Activated B cell treated with CpG ODN at 0.5 μM for 24 hours (primary cell): ENCODE results near the gene IST1. TPM values are rescaled to one million over a fixed set of nuclear protein-coding genes. Genes with fewer than 3 reads are reported as not detected.

Experiments
- ATAC-seq: fragments of 200-7000 bp; cut with Tn5 transposase; one replicate; pipeline ENCODE4 v1.10.0; 2021; ENCODE audit warnings: low read depth, mild to moderate bottlenecking, moderate library complexity
- CTCF ChIA-PET: fragments of 350-600 bp; sonication (Branson Sonifier 250); formaldehyde crosslinking; loops from one replicate; lab custom pipeline; 2021; ENCODE audit warnings: antibody characterized with exemption; lab: Charles Lee
- POLR2A ChIA-PET: fragments of 350-600 bp; sonication (Branson Sonifier 250); formaldehyde crosslinking; loops from one replicate; lab custom pipeline; 2021; ENCODE audit warnings: antibody characterized with exemption; lab: Charles Lee
- DNase-seq: peaks from one replicate; pipeline ENCODE4 v3.0.0; 2022
- H3K27ac Mint-ChIP-seq: one replicate; pipeline ENCODE4 v1.8.0; 2020; ENCODE audit warnings: mixed read lengths
- H3K27me3 Mint-ChIP-seq: one replicate; pipeline ENCODE4 v1.8.0; 2021; ENCODE audit warnings: mixed read lengths
- H3K36me3 Mint-ChIP-seq: one replicate; pipeline ENCODE4 v1.8.0; 2021; ENCODE audit warnings: low read depth, mixed read lengths
- H3K4me1 Mint-ChIP-seq: one replicate; pipeline ENCODE4 v1.8.0; 2021; ENCODE audit warnings: mixed read lengths
- H3K4me3 Mint-ChIP-seq: one replicate; pipeline ENCODE4 v1.8.0; 2020; ENCODE audit warnings: mild to moderate bottlenecking, mixed read lengths
- H3K9me3 Mint-ChIP-seq: one replicate; pipeline ENCODE4 v1.8.0; 2020; ENCODE audit warnings: mixed read lengths
- intact Hi-C: fragments of 100-400 bp; cut with micrococcal nuclease; formaldehyde crosslinking; loops from one replicate; pipeline ENCODE4 v1.15.1; 2024
- total RNA-seq: library from RNA; stranded (reverse); gene quantifications from 2 replicates; pipeline ENCODE4 v1.2.3, GENCODE V29; 2022
- TF ChIP-seq, protein P1 (sequence below): fragments of 200-600 bp; IDR thresholded peaks from one replicate; pipeline ENCODE4 v1.8.0; 2022; ENCODE audit warnings: antibody characterized with exemption, mild to moderate bottlenecking

The IST1 gene
- total RNA-seq, 1 donor from 2014 or later = 206 TPM

DNA sequence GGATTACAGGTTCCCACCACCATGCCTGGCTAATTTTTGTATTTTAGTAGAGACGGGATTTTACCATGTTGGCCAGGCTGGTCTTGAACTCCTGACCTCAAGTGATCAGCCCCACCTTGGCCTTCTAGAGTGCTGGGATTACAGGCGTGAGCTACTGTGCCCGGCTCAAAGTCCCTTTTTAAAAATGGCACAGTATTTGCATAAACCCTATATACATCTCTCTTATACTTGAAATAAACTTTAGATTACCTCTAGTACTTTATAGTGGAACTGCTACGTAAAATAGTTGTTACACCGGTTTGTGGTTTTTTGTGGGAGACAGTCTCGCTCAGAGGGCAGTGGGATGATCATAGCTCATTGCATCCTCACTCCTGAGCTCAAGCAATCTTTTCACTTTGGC is 36.3 kb downstream of the IST1 start:
- H3K36me3 Mint-ChIP-seq = peaks cover 69% of the 10 kb centered on the region
- intact Hi-C loops = no loop called here
- no peak for DNase-seq
- ATAC-seq = no peak
- peak overlapping the region; percentile 50 for H3K27ac Mint-ChIP-seq
- no peaks in the 10 kb centered on the region for H3K9me3 Mint-ChIP-seq
- peaks cover 10% of the 10 kb centered on the region for H3K4me1 Mint-ChIP-seq
- ChIA-PET POLR2A (interaction anchor here (0.9 kb wide), 1 partner anchor 12 kb away, joined by 6 read pairs; no protein-coding TSS in a partner anchor), CTCF (no interaction called here)
- H3K27me3 Mint-ChIP-seq = no peaks in the 10 kb centered on the region
- no peak overlapping the region for H3K4me3 Mint-ChIP-seq
- TF ChIP-seq, protein P1, sequence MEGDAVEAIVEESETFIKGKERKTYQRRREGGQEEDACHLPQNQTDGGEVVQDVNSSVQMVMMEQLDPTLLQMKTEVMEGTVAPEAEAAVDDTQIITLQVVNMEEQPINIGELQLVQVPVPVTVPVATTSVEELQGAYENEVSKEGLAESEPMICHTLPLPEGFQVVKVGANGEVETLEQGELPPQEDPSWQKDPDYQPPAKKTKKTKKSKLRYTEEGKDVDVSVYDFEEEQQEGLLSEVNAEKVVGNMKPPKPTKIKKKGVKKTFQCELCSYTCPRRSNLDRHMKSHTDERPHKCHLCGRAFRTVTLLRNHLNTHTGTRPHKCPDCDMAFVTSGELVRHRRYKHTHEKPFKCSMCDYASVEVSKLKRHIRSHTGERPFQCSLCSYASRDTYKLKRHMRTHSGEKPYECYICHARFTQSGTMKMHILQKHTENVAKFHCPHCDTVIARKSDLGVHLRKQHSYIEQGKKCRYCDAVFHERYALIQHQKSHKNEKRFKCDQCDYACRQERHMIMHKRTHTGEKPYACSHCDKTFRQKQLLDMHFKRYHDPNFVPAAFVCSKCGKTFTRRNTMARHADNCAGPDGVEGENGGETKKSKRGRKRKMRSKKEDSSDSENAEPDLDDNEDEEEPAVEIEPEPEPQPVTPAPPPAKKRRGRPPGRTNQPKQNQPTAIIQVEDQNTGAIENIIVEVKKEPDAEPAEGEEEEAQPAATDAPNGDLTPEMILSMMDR = no peak

DNA sequence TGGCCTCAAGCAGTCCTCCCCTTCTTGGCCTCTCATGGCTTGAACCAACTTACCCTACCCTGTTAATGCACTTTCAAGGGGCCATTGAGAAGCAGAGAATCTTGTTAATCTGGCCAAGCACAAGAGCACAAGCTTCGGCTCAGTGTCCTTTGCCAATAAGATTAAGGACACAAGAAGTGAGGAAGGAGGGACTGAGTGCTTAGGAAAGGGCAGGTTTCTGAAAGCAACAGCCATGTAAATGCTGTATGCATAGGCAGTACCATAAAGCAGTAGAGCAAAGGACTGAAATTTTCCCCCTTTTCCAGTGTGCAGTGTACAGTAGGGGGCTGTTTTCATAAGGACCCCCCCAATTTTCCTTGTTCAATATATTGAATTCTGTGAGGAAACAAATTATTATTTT is 37.7 kb downstream of the IST1 start:
- ChIA-PET POLR2A (no interaction called here), CTCF (no interaction called here)
- peaks cover 55% of the 10 kb centered on the region for H3K36me3 Mint-ChIP-seq
- TF ChIP-seq, protein P1 = no peak
- H3K27me3 Mint-ChIP-seq = no peaks in the 10 kb centered on the region
- DNase-seq (no peak), ATAC-seq (no peak)
- peaks cover 10% of the 10 kb centered on the region for H3K4me1 Mint-ChIP-seq
- H3K9me3 Mint-ChIP-seq = no peaks in the 10 kb centered on the region
- intact Hi-C loops = no loop called here
- no peak overlapping the region for H3K4me3 Mint-ChIP-seq
- no peak overlapping the region for H3K27ac Mint-ChIP-seq

DNA sequence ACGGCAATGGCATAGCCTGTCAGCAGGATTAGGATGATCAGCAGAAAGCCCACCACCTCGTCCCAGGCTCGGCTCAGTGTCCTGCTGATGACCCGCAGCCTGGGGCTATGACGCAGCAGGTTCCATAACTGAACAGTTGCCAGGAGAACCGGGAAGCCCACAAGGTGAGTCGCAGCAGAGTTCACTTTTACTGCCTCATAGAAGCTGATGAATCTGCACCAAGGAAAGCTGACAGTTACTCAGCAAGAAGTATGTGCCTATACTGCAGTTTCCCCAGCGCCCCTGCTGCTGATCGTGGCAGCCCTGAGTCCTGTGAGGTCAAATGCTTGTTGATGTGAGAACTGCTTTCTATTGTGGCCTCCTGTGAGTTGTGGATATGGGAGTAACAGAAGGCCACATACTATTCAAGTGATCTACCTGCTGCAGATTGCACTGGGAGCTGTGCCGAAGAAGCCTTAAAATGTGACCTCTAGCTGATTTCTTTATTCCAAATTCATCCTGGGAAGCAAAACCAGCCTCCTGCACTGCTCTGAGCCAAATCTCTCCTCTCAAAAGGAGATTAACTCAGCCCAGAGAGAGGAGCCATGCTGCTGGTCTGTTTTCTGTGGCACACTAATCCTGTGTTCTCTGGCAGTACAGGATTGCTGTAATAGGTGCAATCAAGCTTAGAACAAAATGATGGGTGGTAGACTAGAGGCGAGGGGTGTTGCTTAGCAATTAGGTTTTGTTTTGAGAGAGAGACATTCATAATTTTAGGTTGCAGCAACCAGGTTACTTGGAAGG is 38.8 kb downstream of the IST1 start:
- Mint-ChIP-seq H3K4me1 (peaks cover 10% of the 10 kb centered on the region), H3K36me3 (peaks cover 44% of the 10 kb centered on the region), H3K27ac (no peak overlapping the region), H3K27me3 (no peaks in the 10 kb centered on the region), H3K9me3 (no peaks in the 10 kb centered on the region), H3K4me3 (no peak overlapping the region)
- no peak for DNase-seq
- intact Hi-C loops = no loop called here
- ATAC-seq = no peak
- TF ChIP-seq, protein P1 = no peak
- ChIA-PET CTCF (no interaction called here), POLR2A (no interaction called here)

DNA sequence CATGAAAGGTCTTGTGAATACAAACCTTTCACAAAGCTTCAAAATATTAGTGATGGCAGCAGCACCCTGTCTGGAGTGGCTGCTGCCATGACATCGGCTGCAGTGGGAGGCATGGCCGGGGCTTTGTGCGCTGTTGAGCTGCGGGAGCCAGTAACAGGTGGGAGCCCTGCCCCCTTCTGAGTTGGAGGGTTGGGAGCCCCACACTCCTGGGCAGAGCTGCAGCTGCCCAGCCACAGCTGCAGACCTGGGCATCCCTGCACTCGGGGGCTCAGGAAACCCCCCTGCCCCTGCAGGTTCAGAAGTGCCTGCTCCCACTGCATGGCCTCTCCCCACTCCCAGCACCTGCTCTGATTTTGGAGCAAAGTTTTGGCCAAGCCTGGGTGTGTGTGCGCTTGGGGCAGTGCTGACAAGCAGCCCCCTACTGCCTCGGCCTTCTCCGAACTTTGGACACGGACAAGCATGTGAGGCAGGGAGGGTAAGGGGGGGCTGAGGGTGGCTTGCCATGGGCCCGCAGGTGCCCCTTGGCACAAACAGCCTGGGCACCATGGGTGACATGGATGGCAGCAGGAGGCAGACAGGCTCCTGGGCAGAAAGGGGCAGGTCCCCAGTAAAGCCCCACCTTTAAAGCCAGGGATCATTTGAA is 42.7 kb downstream of the IST1 start:
- DNase-seq (no peak), ATAC-seq (no peak)
- Mint-ChIP-seq H3K4me3 (no peak overlapping the region), H3K27ac (no peak overlapping the region), H3K36me3 (peaks cover 15% of the 10 kb centered on the region), H3K4me1 (peaks cover 6% of the 10 kb centered on the region), H3K9me3 (no peaks in the 10 kb centered on the region), H3K27me3 (no peaks in the 10 kb centered on the region)
- intact Hi-C loops = no loop called here
- ChIA-PET CTCF (no interaction called here), POLR2A (no interaction called here)
- TF ChIP-seq, protein P1 = no peak

DNA sequence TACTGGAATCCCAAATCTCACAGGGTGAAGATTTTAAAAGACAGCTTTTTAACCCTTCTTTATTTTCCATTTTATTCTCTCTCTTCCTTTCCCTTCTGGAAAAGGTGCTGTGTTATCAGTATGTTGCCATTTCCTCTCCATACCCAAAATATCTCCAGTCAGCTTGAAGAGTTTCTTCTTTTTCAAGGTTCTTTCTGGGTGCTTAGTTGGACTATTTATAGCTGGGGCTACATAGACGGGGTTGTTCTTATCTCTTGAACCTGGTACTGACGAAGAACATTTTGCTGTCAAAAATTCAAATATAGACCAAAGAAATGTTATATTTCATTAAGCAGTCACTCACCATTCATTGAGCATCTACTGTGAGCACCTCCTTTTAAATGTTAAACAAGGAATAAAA is 48.6 kb downstream of the IST1 start:
- Mint-ChIP-seq H3K27ac (no peak overlapping the region), H3K27me3 (no peaks in the 10 kb centered on the region), H3K4me1 (no peaks in the 10 kb centered on the region), H3K36me3 (no peaks in the 10 kb centered on the region), H3K9me3 (no peaks in the 10 kb centered on the region), H3K4me3 (no peak overlapping the region)
- intact Hi-C loops = no loop called here
- ATAC-seq = no peak
- ChIA-PET POLR2A (no interaction called here), CTCF (interaction anchor here (0.8 kb wide), 1 partner anchor 18 kb away, joined by 5 read pairs; no protein-coding TSS in a partner anchor)
- TF ChIP-seq, protein P1 = no peak
- no peak for DNase-seq
